ENCODE data around the gene NT5E. TPM values are rescaled to one million over a fixed set of nuclear protein-coding genes. Genes with fewer than 3 reads are reported as not detected.

The NT5E gene
- total RNA-seq, 1 experiment from 2014 or later = 112 TPM

GRCh38 chr6:85482206-85482904 is 32.5 kb downstream of the NT5E start:
- no peak overlapping the region for H3K4me3 Mint-ChIP-seq (ENCODE audit: unreplicated experiment)
- no peak for DNase-seq (ENCODE audit: unreplicated experiment)
- no peaks in the 10 kb centered on the region for H3K9me3 Mint-ChIP-seq (ENCODE audit: unreplicated experiment)
- BruUV-seq (replicated peaks) = no TSS peak
- no peak overlapping the region for H3K27ac Mint-ChIP-seq (ENCODE audit: low read depth, unreplicated experiment)
- CTCF ChIA-PET = interaction anchor here (0.5 to 10.8 kb wide), 65 partner anchors 8 to 1564 kb away, joined by 3 to 285 read pairs (median 5); partner anchors contain the start of gene NT5E
- peaks cover 6% of the 10 kb centered on the region for H3K4me1 Mint-ChIP-seq (ENCODE audit: insufficient read depth, unreplicated experiment)
- intact Hi-C loops (cut with micrococcal nuclease) = no loop called here
- POLR2A ChIA-PET = interaction anchor here (0.6 to 4.4 kb wide), 10 partner anchors 13 to 163 kb away, joined by 3 to 26 read pairs (median 4); partner anchors contain the start of gene NT5E
- no peaks in the 10 kb centered on the region for H3K27me3 Mint-ChIP-seq (ENCODE audit: insufficient read depth, unreplicated experiment)
- H3K36me3 Mint-ChIP-seq (ENCODE audit: insufficient read depth, unreplicated experiment) = peaks cover 20% of the 10 kb centered on the region
- TF ChIP-seq CTCF (IDR thresholded peaks at IDR 0.05; ENCODE audit: unreplicated experiment) = no peak

- peaks cover 13% of the 10 kb centered on the region for H3K36me3 Mint-ChIP-seq (ENCODE audit: insufficient read depth, unreplicated experiment)
- no peaks in the 10 kb centered on the region for H3K9me3 Mint-ChIP-seq (ENCODE audit: unreplicated experiment)
- ChIA-PET POLR2A (interaction anchor here (0.6 to 4.4 kb wide), 10 partner anchors 12 to 163 kb away, joined by 3 to 26 read pairs (median 4); partner anchors contain the start of gene NT5E), CTCF (interaction anchor here (0.5 to 10.8 kb wide), 72 partner anchors 9 to 1565 kb away, joined by 3 to 285 read pairs (median 4); partner anchors contain the start of gene NT5E)
- intact Hi-C loops (cut with micrococcal nuclease) = loop anchor here (1.0 kb wide), 3 partner anchors 33 to 128 kb away; partner anchors contain the start of gene NT5E
- DNase-seq (ENCODE audit: unreplicated experiment) = peak; percentile 75
- peak; percentile 96 for TF ChIP-seq CTCF (IDR thresholded peaks at IDR 0.05; ENCODE audit: unreplicated experiment)
- no peaks in the 10 kb centered on the region for H3K27me3 Mint-ChIP-seq (ENCODE audit: insufficient read depth, unreplicated experiment)
- peaks cover 6% of the 10 kb centered on the region for H3K4me1 Mint-ChIP-seq (ENCODE audit: insufficient read depth, unreplicated experiment)
- BruUV-seq (replicated peaks) = no TSS peak
- no peak overlapping the region for H3K27ac Mint-ChIP-seq (ENCODE audit: low read depth, unreplicated experiment)
- no peak overlapping the region for H3K4me3 Mint-ChIP-seq (ENCODE audit: unreplicated experiment)
Measured at GRCh38 chr6:85482905-85483700, 33.2 kb downstream of the NT5E start.

DNA sequence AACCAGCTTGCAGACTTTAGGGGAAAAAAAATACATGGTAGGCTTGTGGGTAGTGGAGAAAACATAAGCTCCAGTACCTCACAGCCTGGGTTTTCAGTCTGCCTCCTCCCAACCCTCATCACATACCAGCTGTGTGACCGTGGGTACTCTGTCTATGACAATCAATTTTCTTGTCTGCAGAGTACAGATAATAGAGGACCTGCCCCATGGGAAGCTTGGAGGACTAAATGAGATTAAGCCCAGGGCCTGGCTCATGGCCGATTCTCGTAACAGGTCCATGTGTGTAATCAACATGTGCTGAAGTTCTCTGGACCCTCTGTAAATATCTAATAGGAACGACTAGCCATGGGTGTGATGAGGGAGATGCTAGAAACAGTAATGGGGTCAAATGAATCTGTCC is 34.0 kb downstream of the NT5E start:
- peaks cover 6% of the 10 kb centered on the region for H3K4me1 Mint-ChIP-seq (ENCODE audit: insufficient read depth, unreplicated experiment)
- no TSS peak for BruUV-seq (replicated peaks)
- POLR2A ChIA-PET = interaction anchor here (1.2 to 4.4 kb wide), 5 partner anchors 11 to 122 kb away, joined by 4 to 26 read pairs (median 8); partner anchors contain the start of gene NT5E

More for the DNA sequence above, 34.0 kb downstream of the NT5E start:
- CTCF ChIA-PET = interaction anchor here (0.6 to 10.8 kb wide), 36 partner anchors 7 to 525 kb away, joined by 3 to 285 read pairs (median 5); partner anchors contain the start of gene NT5E
- Mint-ChIP-seq H3K4me3 (ENCODE audit: unreplicated experiment) (no peak overlapping the region), H3K9me3 (ENCODE audit: unreplicated experiment) (no peaks in the 10 kb centered on the region), H3K27ac (ENCODE audit: low read depth, unreplicated experiment) (no peak overlapping the region), H3K36me3 (ENCODE audit: insufficient read depth, unreplicated experiment) (peaks cover 11% of the 10 kb centered on the region), H3K27me3 (ENCODE audit: insufficient read depth, unreplicated experiment) (no peaks in the 10 kb centered on the region)
- TF ChIP-seq CTCF (IDR thresholded peaks at IDR 0.05; ENCODE audit: unreplicated experiment) = no peak
- DNase-seq (ENCODE audit: unreplicated experiment) = no peak
- intact Hi-C loops (cut with micrococcal nuclease) = loop anchor here (1.0 kb wide), 3 partner anchors 34 to 129 kb away; partner anchors contain the start of gene NT5E
